ENCODE measurements around the gene LAIR2.
A peak's percentile ranks its signal among the peaks of the same experiment; 100 is the strongest.

Gene LAIR2

GRCh38 chr19:54502518-54503048, at the start of gene LAIR2:
TSS of gene LAIR2 (plus strand) at chr19:54502831. CDS start at chr19:54502919, 88 bp downstream.
- peaks cover 63% of the 10 kb centered on the region for H3K27me3 Mint-ChIP-seq
- H3K9me3 Mint-ChIP-seq = no peaks in the 10 kb centered on the region
- no peak within 1 kb of the TSS for H3K4me3 Mint-ChIP-seq
- ATAC-seq = peak; percentile 82
- peak within 1 kb of the TSS in 1 of 2 donors; percentile 19 for H3K27ac Mint-ChIP-seq
- peaks cover 29% of the 10 kb centered on the region for H3K4me1 Mint-ChIP-seq
- peak in 1 of 2 donors; percentile 29 for DNase-seq

- Mint-ChIP-seq H3K4me3 (no peak overlapping the region), H3K27ac (no peak overlapping the region), H3K4me1 (peaks cover 61% of the 10 kb centered on the region), H3K9me3 (no peaks in the 10 kb centered on the region), H3K27me3 (no peaks in the 10 kb centered on the region)
- ATAC-seq = no peak
- DNase-seq = no peak
Measured at GRCh38 chr19:54453921-54454780, 48.5 kb upstream of the LAIR2 start.

DNA sequence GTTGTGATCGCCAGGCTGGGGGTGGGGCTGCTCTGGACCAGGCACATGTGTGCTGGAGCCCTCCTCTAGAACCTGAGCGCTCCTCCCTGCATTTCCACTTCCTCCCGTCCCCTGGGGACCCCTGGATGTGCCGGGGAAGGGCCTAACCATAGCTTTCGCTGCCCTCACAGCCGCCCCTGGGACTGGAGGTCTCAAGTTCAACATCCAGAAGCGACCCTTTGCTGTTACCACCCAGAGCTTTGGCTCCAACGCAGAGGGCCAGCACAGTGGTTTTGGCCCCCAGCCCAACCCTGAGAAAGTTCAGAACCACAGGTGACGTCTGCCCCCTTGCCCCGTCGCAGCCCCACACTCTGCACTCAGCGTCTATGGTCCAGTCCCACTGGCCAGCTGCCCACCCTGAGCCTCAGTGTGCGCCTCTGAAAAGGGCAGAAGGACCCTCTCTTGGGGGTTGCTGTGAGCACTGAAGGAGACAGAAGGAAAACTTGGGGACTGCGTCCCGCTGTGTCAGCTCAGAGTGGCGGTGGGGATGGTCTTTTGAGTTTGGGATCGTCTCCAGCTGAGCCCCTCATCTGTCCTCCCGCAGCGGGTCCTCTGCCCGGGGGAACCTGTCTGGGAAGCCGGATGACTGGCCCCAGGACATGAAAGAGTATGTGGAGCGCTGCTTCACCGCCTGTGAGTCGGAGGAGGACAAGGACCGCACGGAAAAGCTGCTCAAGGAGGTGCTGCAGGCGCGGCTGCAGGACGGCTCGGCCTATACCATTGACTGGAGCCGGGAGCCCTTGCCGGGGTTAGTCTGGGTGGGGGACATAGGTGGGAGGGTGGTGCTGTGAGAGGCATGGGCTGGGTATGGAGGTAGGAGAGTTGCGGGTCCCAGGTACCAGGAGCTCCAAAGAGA, 47.6 kb upstream of the LAIR2 start:
- no peaks in the 10 kb centered on the region for H3K9me3 Mint-ChIP-seq
- H3K27ac Mint-ChIP-seq = no peak overlapping the region
- no peaks in the 10 kb centered on the region for H3K27me3 Mint-ChIP-seq
- no peak overlapping the region for H3K4me3 Mint-ChIP-seq
- no peak for ATAC-seq
- no peak for DNase-seq
- H3K4me1 Mint-ChIP-seq = peaks cover 64% of the 10 kb centered on the region

- Mint-ChIP-seq H3K4me3 (no peak overlapping the region), H3K27ac (no peak overlapping the region), H3K27me3 (no peaks in the 10 kb centered on the region), H3K9me3 (no peaks in the 10 kb centered on the region), H3K4me1 (peaks cover 61% of the 10 kb centered on the region)
- ATAC-seq = no peak
- DNase-seq = no peak
Measured at GRCh38 chr19:54455786-54456422, 46.7 kb upstream of the LAIR2 start.

DNA sequence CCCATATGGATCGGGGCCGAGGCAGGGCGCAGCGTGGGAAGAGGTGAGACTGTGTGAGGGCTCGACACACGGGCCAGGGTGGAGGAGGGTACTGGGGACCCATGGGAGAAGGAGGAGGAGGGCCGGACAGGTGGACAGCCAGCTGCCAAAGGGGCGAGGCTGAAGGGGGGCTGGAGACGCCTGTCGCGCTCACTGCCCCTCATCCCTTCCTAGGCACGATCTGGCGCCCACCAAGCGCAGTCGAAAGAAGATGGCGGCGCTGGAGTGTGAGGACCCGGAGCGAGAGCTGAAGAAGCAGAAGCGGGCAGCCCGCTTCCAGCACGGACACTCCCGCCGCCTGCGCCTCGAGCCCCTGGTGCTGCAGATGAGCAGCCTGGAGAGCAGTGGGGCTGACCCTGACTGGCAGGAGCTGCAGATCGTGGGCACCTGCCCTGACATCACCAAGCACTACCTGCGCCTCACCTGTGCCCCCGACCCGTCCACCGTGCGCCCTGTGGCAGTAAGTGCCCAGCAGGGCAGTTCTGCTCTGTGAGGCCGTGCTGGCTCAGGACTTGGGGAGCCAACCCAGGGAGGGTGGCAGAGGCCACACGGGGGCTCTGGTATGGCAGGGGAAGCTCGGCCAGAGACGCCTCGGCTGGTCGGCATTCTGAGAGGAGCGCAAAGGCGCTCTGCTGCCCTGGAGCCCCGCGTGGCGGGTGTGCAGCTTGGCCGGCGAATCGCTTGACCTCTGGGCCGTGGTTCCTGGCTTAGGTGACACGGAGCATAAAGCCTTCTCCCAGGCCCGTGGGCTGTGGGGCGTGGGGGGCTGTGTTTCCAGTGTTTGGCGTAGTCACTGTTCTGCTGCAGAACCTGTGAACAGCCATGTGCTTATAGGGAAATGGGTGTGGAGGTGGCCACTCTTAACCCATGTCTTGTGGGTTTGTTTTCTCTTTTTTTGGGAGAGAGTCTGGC, 45.9 kb upstream of the LAIR2 start:
- ATAC-seq (no peak), DNase-seq (no peak)
- Mint-ChIP-seq H3K9me3 (no peaks in the 10 kb centered on the region), H3K4me1 (peaks cover 62% of the 10 kb centered on the region), H3K27me3 (no peaks in the 10 kb centered on the region), H3K4me3 (no peak overlapping the region), H3K27ac (peak overlapping the region in 1 of 2 donors; percentile 60)

GRCh38 chr19:54457773-54458647, 44.6 kb upstream of the LAIR2 start:
- Mint-ChIP-seq H3K4me3 (no peak overlapping the region), H3K9me3 (no peaks in the 10 kb centered on the region), H3K27ac (peak overlapping the region in 1 of 2 donors; percentile 37), H3K27me3 (no peaks in the 10 kb centered on the region), H3K4me1 (peaks cover 61% of the 10 kb centered on the region)
- DNase-seq = no peak
- ATAC-seq = no peak

DNA sequence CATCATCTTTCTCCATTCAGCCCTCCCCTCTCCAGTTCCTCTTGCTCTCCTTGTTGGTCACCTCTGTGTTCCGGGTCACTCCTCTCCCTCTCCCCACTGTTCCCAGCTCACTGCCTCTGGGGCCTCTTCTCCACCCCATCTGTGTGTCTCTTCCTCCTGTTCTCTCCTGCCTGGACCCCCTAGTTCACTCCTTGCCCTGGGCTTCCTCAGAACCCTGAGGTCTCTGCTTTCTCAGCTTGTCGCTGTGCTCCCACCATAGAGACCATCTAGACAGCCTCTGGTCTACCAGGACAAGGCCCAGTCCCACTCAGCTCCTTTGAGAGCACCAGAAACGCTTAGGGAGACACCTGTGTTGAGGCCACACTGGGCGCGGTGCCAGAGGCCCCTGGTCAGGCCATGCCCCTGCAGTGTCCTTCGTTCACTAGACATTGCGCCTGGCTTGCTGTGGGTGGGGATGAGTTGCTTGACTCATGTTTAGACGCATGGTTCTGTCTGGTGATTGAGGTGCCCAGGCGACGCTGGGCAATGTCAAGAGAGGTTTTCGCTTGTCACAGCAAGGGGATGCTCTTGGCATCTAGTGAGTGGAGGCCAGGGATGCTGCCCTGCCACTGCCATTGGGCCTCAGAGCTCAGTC, 43.9 kb upstream of the LAIR2 start:
- Mint-ChIP-seq H3K9me3 (no peaks in the 10 kb centered on the region), H3K27ac (peak overlapping the region in 1 of 2 donors; percentile 30), H3K27me3 (no peaks in the 10 kb centered on the region), H3K4me1 (peaks cover 54% of the 10 kb centered on the region), H3K4me3 (no peak overlapping the region)
- DNase-seq (no peak), ATAC-seq (no peak)

- Mint-ChIP-seq H3K4me1 (peaks cover 60% of the 10 kb centered on the region), H3K4me3 (no peak overlapping the region)
- ATAC-seq = no peak
Measured at GRCh38 chr19:54459282-54460229, 43.1 kb upstream of the LAIR2 start.

DNA sequence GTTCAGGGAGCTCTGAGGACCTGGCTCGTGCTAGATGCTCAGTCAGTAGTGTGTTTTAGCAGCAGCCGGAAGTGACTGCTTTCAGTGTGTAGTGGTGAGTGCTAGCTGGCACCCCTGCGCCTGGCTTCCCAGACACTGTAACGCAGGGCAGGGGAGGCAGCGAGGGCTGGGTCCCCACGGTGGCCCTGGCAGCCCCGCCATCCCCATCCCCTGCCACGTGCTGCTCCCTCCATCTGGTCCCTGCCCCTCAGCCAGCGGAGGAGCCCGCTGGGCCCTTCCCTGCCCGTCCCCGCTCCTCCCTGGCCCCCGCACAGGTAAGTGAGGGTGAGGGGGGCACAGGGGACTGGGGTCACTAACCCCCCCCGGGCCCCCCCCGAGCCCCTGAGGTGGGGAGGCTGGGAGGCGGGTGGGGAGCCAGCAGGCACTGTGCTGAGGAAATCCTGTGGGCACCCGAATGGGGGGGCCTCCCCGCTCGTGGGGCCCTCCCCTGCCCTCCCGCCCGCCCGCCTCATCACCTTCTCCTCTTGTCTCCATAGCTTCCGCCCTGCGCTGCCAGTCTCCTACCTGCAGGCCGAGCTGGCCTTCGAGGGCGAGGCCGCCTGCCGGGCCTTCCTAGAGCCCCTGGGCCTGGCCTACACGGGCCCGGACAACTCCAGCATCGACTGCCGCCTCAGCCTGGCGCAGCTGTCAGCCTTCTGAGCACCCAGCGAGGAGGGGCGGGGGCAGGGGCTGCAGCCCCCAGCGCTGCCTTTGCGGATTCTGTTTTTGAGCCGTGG, 42.2 kb upstream of the LAIR2 start:
- Mint-ChIP-seq H3K9me3 (no peaks in the 10 kb centered on the region), H3K4me3 (no peak overlapping the region), H3K27me3 (peaks cover under 1% of the 10 kb centered on the region), H3K27ac (no peak overlapping the region), H3K4me1 (peaks cover 55% of the 10 kb centered on the region)
- ATAC-seq = no peak
- no peak for DNase-seq

More at GRCh38 chr19:54459282-54460229, 43.1 kb upstream of the LAIR2 start:
- Mint-ChIP-seq H3K9me3 (no peaks in the 10 kb centered on the region), H3K27ac (peak overlapping the region in 1 of 2 donors; percentile 40), H3K27me3 (no peaks in the 10 kb centered on the region)
- DNase-seq = no peak

DNA sequence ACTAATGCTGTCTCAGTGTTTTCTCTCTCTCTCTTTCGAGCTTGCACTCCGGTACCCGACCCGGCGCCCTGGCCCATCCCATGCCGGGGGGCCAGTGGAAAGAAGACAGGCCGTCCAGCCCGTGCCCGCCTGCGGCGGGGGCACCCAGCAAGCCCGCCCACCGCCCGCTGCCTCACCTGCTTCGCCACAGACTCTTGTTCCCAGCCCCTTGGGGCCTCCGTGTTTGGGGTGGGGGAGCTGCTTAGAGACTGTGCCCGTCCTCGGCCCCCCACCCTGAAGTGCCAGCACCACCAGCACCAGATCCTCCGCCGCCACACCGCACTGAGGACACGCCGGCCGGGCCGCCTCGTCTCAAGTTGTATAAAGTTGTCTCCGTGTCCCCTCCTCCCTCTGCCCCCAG, 41.4 kb upstream of the LAIR2 start:
- H3K27me3 Mint-ChIP-seq = peaks cover 8% of the 10 kb centered on the region
- DNase-seq (no peak), ATAC-seq (no peak)
- no peaks in the 10 kb centered on the region for H3K9me3 Mint-ChIP-seq
- H3K4me3 Mint-ChIP-seq = peak overlapping the region; percentile 57 to 74
- peaks cover 55% of the 10 kb centered on the region for H3K4me1 Mint-ChIP-seq
- peak overlapping the region in 1 of 2 donors; percentile 67 for H3K27ac Mint-ChIP-seq

- no peak for DNase-seq
- Mint-ChIP-seq H3K27ac (peak overlapping the region in 1 of 2 donors; percentile 67), H3K9me3 (no peaks in the 10 kb centered on the region), H3K4me3 (peak overlapping the region; percentile 74 to 87), H3K27me3 (peaks cover 8% of the 10 kb centered on the region), H3K4me1 (peaks cover 55% of the 10 kb centered on the region)
- ATAC-seq = no peak
Measured at GRCh38 chr19:54461613-54462012, 41.0 kb upstream of the LAIR2 start.
